SK-N-MC (cell line): ENCODE data around the gene CCL24.

ENCODE experiments used
- EZH2 ChIP-seq: fragments of 200-600 bp; sonication (generic); IDR thresholded peaks from one replicate; pipeline ENCODE4 v1.6.1; 2017; ENCODE audit warnings: antibody characterized with exemption
- POLR2AphosphoS5 ChIP-seq: IDR thresholded peaks from 2 replicates; pipeline ENCODE4 v1.6.1; 2012; ENCODE audit warnings: mild to moderate bottlenecking, low read depth, low read length, borderline replicate concordance

DNA sequence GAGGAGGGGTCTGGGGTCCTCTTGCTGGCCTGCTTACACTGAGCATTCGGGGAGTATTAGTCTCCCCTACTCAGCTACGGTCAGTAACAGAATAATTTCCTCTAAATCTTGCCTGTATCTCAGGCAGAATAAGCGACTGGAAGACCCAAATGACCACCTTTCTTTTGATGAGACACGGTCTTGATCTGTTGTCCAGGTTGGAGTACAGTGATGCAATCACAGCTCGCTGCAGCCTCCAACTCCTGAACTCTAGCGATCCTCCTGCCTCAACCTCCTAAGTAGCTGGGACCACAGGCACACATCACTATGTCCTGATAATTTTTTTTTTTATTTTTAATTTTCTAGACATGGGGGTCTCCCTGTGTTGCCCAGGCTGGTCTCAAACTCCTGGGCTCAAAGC lies 17.2 kb downstream of the CCL24 start:
- TF ChIP-seq POLR2AphosphoS5 (no peak), EZH2 (no peak)
